ENCODE results near the gene ABHD10.

Gene ABHD10

GRCh38 chr3:111999484-112000324, 20.9 kb downstream of the ABHD10 start:
- peaks cover 10% of the 10 kb centered on the region; the same call in 1 of the 2 replicates for H4K20me1 ChIP-seq
- TF ChIP-seq Cebpa-rat (IDR thresholded peaks at IDR 0.05): no peak
- H3K27me3 ChIP-seq: peaks cover 48% of the 10 kb centered on the region
- H3K27ac ChIP-seq: no peak overlapping the region
- H3K36me3 ChIP-seq: no peaks in the 10 kb centered on the region
- 0 out of 2 replicates have a peak overlapping the region, but pooled peaks have one; percentile 6 for H3K4me3 ChIP-seq
- no peaks in the 10 kb centered on the region for H3K9me3 ChIP-seq
- no peak overlapping the region for H3K9ac ChIP-seq
- peaks cover 14% of the 10 kb centered on the region for H3K4me1 ChIP-seq
- peak overlapping the region; percentile 31 for H3K4me2 ChIP-seq

GRCh38 chr3:112000367-112000771, 21.5 kb downstream of the ABHD10 start:
- no peak overlapping the region for H3K4me2 ChIP-seq
- TF ChIP-seq Cebpa-rat (IDR thresholded peaks at IDR 0.05): no peak
- peaks cover 10% of the 10 kb centered on the region; the same call in 1 of the 2 replicates for H4K20me1 ChIP-seq
- H3K9ac ChIP-seq: no peak overlapping the region
- H3K9me3 ChIP-seq: no peaks in the 10 kb centered on the region
- H3K36me3 ChIP-seq: no peaks in the 10 kb centered on the region
- H3K4me1 ChIP-seq: peaks cover 14% of the 10 kb centered on the region
- H3K27me3 ChIP-seq: peaks cover 48% of the 10 kb centered on the region
- H3K27ac ChIP-seq: no peak overlapping the region
- no peak overlapping the region for H3K4me3 ChIP-seq

- Histone ChIP-seq H3K36me3 (no peaks in the 10 kb centered on the region), H3K9ac (no peak overlapping the region), H3K27me3 (peaks cover 48% of the 10 kb centered on the region), H4K20me1 (peaks cover 10% of the 10 kb centered on the region; the same call in 1 of the 2 replicates), H3K9me3 (no peaks in the 10 kb centered on the region), H3K4me3 (no peak overlapping the region), H3K4me2 (no peak overlapping the region), H3K27ac (no peak overlapping the region), H3K4me1 (peaks cover 14% of the 10 kb centered on the region)
- TF ChIP-seq Cebpa-rat (IDR thresholded peaks at IDR 0.05): no peak
These were observed 22.1 kb downstream of the ABHD10 start for GRCh38 chr3:112000966-112001365.

- H3K4me3 ChIP-seq: no peak overlapping the region
- H4K20me1 ChIP-seq: peaks cover 10% of the 10 kb centered on the region; the same call in 1 of the 2 replicates
- peaks cover 48% of the 10 kb centered on the region for H3K27me3 ChIP-seq
- no peak overlapping the region for H3K9ac ChIP-seq
- peaks cover 14% of the 10 kb centered on the region for H3K4me1 ChIP-seq
- H3K36me3 ChIP-seq: no peaks in the 10 kb centered on the region
- no peaks in the 10 kb centered on the region for H3K9me3 ChIP-seq
- no peak for TF ChIP-seq Cebpa-rat (IDR thresholded peaks at IDR 0.05)
- H3K27ac ChIP-seq: no peak overlapping the region
- H3K4me2 ChIP-seq: no peak overlapping the region
These were observed 22.7 kb downstream of the ABHD10 start for GRCh38 chr3:112001526-112001925.

- no peak overlapping the region for H3K4me2 ChIP-seq
These were observed 23.5 kb downstream of the ABHD10 start for GRCh38 chr3:112002096-112002971.

GRCh38 chr3:112003321-112004080, 24.7 kb downstream of the ABHD10 start:
- Histone ChIP-seq H3K36me3 (no peaks in the 10 kb centered on the region), H3K9me3 (no peaks in the 10 kb centered on the region), H4K20me1 (peaks cover 10% of the 10 kb centered on the region; the same call in 1 of the 2 replicates), H3K4me3 (no peak overlapping the region), H3K27me3 (peaks cover 32% of the 10 kb centered on the region), H3K27ac (no peak overlapping the region), H3K4me2 (no peak overlapping the region), H3K9ac (no peak overlapping the region), H3K4me1 (peaks cover 14% of the 10 kb centered on the region)
- no peak for TF ChIP-seq Cebpa-rat (IDR thresholded peaks at IDR 0.05)

More at GRCh38 chr3:112002096-112002971, 23.5 kb downstream of the ABHD10 start:
- Histone ChIP-seq H3K36me3 (no peaks in the 10 kb centered on the region), H3K27ac (no peak overlapping the region), H3K9ac (no peak overlapping the region), H3K4me3 (no peak overlapping the region), H4K20me1 (peaks cover 10% of the 10 kb centered on the region; the same call in 1 of the 2 replicates), H3K27me3 (peaks cover 43% of the 10 kb centered on the region), H3K4me1 (peaks cover 14% of the 10 kb centered on the region), H3K9me3 (no peaks in the 10 kb centered on the region)
- no peak for TF ChIP-seq Cebpa-rat (IDR thresholded peaks at IDR 0.05)

GRCh38 chr3:112004187-112004586, 25.4 kb downstream of the ABHD10 start:
- Histone ChIP-seq H3K27ac (no peak overlapping the region), H4K20me1 (peaks cover 5% of the 10 kb centered on the region; the same call in 1 of the 2 replicates), H3K36me3 (no peaks in the 10 kb centered on the region), H3K4me1 (peaks cover 8% of the 10 kb centered on the region), H3K27me3 (peaks cover 25% of the 10 kb centered on the region), H3K4me3 (no peak overlapping the region), H3K4me2 (no peak overlapping the region), H3K9me3 (no peaks in the 10 kb centered on the region), H3K9ac (no peak overlapping the region)
- no peak for TF ChIP-seq Cebpa-rat (IDR thresholded peaks at IDR 0.05)

- H3K27me3 ChIP-seq: peaks cover 20% of the 10 kb centered on the region
- no peaks in the 10 kb centered on the region for H3K36me3 ChIP-seq
- no peak overlapping the region for H3K4me3 ChIP-seq
- no peak overlapping the region for H3K9ac ChIP-seq
- H3K4me1 ChIP-seq: peaks cover 3% of the 10 kb centered on the region
- peaks cover under 1% of the 10 kb centered on the region; the same call in 1 of the 2 replicates for H4K20me1 ChIP-seq
- no peak overlapping the region for H3K27ac ChIP-seq
- no peak for TF ChIP-seq Cebpa-rat (IDR thresholded peaks at IDR 0.05)
- no peaks in the 10 kb centered on the region for H3K9me3 ChIP-seq
- no peak overlapping the region for H3K4me2 ChIP-seq
These were observed 25.8 kb downstream of the ABHD10 start for GRCh38 chr3:112004669-112005068.

GRCh38 chr3:112005091-112005672, 26.4 kb downstream of the ABHD10 start:
- Histone ChIP-seq H3K4me2 (no peak overlapping the region), H3K4me1 (peaks cover 3% of the 10 kb centered on the region), H3K27ac (no peak overlapping the region), H3K4me3 (no peak overlapping the region), H3K36me3 (no peaks in the 10 kb centered on the region), H3K9me3 (no peaks in the 10 kb centered on the region), H3K9ac (no peak overlapping the region), H4K20me1 (no peaks in the 10 kb centered on the region), H3K27me3 (peaks cover 15% of the 10 kb centered on the region)
- no peak for TF ChIP-seq Cebpa-rat (IDR thresholded peaks at IDR 0.05)

Measured in BLaER1 (cell line).